HG03571 (cell line): ENCODE results near the gene PWP2.
A peak's percentile ranks its signal among the peaks of the same experiment; 100 is the strongest.
"Not testable (repeated sequence)": the region's sequence is repeated elsewhere in the genome, so short reads cannot be mapped to it uniquely, and the experiment has no call there.

ENCODE experiments used
- ATAC-seq: cut with Tn5 transposase; IDR thresholded peaks from one replicate; pipeline ENCODE4 v1.9.1; 2021; ENCODE audit not compliant: unreplicated experiment

Gene PWP2

GRCh38 chr21:44133715-44134057 is 26.5 kb downstream of the PWP2 start:
- peak; percentile 25 for ATAC-seq

GRCh38 chr21:44134732-44135131 is 27.5 kb downstream of the PWP2 start:
- not testable (repeated sequence) for ATAC-seq

- not testable (repeated sequence) for ATAC-seq
Measured at GRCh38 chr21:44138039-44138438, 30.8 kb downstream of the PWP2 start.

GRCh38 chr21:44139787-44140551 is 32.8 kb downstream of the PWP2 start:
- ATAC-seq: not testable (repeated sequence)

GRCh38 chr21:44140552-44140932 is 33.3 kb downstream of the PWP2 start:
- not testable (repeated sequence) for ATAC-seq

GRCh38 chr21:44142470-44142869 is 35.3 kb downstream of the PWP2 start:
- ATAC-seq: not testable (repeated sequence)

GRCh38 chr21:44143380-44143779 is 36.2 kb downstream of the PWP2 start:
- peak; percentile 38 for ATAC-seq

- not testable (repeated sequence) for ATAC-seq
Measured at GRCh38 chr21:44143996-44144395, 36.8 kb downstream of the PWP2 start.

- ATAC-seq: not testable (repeated sequence)
Measured at GRCh38 chr21:44144784-44145602, 37.8 kb downstream of the PWP2 start.

- not testable (repeated sequence) for ATAC-seq
Measured at GRCh38 chr21:44145616-44146015, 38.4 kb downstream of the PWP2 start.

GRCh38 chr21:44147108-44147507 is 39.9 kb downstream of the PWP2 start:
- not testable (repeated sequence) for ATAC-seq

GRCh38 chr21:44150255-44150654 is 43.1 kb downstream of the PWP2 start:
- ATAC-seq: not testable (repeated sequence)

GRCh38 chr21:44153214-44153888 is 46.2 kb downstream of the PWP2 start:
- ATAC-seq: not testable (repeated sequence)

GRCh38 chr21:44153889-44154228 is 46.7 kb downstream of the PWP2 start:
- not testable (repeated sequence) for ATAC-seq

- not testable (repeated sequence) for ATAC-seq
Measured at GRCh38 chr21:44154816-44155230, 47.6 kb downstream of the PWP2 start.

- ATAC-seq: not testable (repeated sequence)
Measured at GRCh38 chr21:44155231-44155993, 48.2 kb downstream of the PWP2 start.

GRCh38 chr21:44155994-44156380 is 48.8 kb downstream of the PWP2 start:
- not testable (repeated sequence) for ATAC-seq

GRCh38 chr21:44157439-44158081 is 50.4 kb downstream of the PWP2 start:
- ATAC-seq: not testable (repeated sequence)

- ATAC-seq: not testable (repeated sequence)
Measured at GRCh38 chr21:44158082-44158468, 50.9 kb downstream of the PWP2 start.
